ENCODE results near the gene ANO4.
A peak's percentile ranks its signal among the peaks of the same experiment; 100 is the strongest.

ANO4 gene

DNA sequence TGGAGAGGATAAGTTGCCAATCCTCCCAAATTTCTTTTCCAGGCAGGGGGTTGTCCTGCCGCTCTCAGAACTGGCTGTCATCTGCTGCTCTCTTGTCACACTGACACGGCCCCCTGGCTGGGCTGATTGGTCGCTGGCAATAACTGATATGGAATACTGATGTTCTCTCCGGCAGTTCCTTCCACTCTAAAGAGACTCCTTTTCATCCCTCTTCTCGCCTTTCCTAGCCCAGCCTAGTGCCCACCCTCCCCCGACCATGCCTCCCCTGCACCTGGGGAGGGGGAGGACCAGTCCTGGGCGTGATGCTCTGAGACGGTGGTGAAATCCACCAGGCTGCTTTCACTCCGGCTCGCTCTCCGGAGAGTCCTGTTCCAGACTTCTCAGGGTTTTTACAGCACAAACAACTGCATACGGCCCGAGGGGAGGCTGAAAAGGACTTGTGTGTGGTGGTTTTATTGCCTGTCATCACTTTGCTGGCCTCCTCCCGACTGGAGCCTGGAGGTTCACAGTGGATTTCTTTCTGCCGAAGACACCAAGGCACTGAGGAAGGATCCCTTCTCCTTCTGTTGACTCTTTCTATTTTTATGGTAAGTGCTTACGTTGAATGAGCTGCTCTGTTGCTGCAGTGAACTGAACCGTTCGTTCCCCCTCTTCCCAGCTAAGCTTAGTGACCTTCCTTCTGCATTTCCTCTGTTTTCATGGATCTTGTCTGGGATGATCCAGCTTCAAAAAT, at the start of gene ANO4:
TSS of gene ANO4 (plus strand) at position 336 of the 733 bp plus-strand sequence. CDS start 107,010 bp downstream, outside the sequence.
- DNase-seq: peak; percentile 64

DNA sequence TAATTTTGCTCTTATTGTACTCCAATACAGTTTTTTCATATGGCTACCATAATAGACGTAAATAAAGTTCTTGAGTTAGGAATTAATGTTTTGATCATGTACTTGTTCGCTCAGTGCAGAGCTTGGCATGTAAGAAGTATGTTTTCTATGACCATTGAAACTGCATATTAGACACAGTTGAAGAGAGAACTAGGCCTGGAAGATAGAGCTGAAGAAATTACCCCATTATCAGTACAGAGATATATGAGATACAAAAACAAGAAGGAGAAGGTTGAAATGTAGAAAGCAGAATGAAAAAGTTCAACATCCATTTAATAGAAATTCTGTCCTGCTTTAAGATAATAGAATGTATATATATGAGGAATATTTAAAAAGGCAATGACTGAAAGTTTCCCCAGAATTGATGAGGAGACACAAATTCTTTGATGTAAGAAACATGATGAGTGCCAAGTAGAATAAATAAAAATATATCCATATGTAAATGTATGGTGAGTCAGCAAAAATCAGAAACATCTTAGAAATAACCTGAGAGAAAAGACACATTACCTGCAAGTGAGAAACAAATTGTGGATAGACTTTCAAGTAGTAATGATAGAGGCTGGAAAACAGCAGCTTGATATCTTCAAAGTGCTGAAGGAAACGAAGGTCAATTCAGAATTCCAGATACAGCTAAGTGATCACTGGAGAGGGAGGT, 49.1 kb upstream of the ANO4 start:
- DNase-seq: no peak

DNA sequence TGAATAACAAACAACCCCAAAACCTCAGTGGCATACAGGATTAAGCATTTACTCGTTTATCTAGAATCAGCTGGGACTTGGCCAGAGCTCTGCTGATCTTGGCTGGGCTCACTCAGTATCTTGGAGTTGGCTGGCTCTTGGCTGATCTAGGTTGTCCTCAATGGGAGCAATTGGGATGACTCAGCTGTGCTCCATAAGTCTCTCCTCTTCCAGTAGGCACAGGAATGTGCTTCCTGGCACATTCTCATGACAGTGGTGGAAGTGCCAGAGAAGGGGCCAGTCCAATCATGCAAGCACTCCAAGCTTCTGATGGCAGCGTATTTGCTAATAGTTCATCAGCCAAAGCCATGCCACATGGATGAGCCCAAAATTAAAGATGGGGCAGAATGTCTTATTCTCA, 41.7 kb upstream of the ANO4 start:
- DNase-seq: no peak

DNA sequence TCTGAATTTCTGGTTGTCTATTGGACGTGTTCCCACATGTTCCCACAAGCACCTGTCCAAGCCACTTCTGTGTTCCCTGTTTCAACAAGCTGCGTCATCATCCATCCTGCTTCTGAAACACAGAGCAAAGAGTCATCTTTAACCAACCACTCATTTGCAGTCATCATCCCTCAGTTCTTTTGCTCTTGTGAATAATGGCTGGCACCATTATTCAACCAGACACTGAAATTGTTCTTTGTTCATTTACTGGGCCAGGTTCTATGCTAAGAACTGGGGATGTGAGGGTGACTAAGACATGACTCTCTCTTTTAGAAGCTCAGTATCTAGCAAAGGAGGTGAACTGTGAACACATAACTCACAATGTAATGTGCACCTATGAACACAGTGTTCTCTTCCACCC, 40.7 kb upstream of the ANO4 start:
- DNase-seq: no peak

DNA sequence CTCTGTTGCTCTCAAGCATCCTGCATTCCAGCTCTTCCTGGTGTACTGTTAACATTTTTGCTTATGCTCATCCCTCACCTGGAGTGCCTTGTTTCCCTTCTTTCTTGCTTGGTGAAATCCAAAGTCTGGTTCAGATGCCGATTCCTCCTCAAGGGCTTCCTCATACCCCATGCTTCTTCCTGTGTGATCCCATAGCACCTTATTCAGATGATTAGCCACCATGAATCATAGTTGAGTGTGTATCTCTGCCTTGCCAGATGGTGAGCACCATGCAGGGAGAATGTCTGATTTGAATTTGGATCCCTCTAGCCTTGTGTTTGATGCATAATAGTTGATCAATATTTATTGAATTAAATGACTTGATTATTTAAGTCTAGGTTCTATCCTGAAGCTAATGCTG, 39.4 kb upstream of the ANO4 start:
- DNase-seq: no peak

DNA sequence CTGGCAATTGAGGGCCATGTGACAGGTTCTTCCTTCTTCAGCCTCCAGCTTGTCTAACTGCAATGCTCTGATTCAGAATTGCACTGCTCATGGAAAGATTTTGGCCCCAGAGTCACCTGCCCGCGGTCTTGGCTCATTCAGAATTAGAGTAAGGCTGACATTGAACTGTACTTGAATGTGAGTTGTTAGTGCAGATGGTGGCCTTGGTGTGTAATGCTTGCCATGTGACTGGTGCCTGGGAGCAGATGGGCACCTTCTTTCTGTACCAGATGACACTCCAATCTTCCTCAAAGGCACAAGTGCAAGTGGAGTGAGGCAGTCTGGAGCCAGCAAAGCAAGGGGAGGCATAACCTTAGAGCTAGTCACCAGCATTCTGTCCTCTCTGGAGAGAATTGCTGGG, 36.5 kb upstream of the ANO4 start:
- DNase-seq: peak; percentile 3

DNA sequence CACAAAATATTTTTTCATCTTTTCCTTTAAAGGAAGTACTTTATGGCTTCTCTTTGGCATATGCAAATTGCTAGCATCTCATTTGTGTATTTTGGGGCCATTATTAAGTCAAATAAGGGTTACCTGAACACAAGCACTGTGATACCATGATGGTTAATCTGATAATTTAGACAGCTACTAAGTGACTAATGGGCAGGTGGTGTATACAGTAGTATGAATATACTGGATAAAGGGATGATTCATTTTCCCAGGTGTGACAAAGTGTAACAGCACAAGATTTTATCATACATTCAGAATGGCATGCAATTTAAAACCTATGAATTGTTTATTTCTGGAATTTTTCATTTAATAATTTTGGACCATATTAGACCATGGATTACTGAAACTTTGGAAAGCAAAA, 27.2 kb upstream of the ANO4 start:
- DNase-seq: no peak

DNA sequence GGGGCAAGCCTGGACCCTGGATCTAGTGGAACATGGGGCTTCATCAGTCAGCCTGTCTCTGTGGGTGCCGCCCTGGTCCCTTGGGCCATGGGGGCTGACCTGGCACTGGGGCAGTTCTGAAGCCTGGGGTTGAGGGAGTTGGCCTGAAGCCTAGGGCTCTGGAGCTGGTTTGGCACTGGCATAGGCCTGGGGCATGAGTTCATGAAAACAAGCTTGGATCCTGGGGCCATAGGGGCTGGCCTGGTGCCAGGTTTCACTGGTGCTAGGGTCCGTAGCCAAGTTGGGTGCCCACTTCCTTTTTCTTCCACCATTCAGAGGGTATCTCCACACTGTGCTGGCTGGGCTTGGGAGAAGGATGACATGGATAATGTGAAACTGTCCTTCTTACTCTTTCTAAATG, 26.6 kb upstream of the ANO4 start:
- no peak for DNase-seq

DNA sequence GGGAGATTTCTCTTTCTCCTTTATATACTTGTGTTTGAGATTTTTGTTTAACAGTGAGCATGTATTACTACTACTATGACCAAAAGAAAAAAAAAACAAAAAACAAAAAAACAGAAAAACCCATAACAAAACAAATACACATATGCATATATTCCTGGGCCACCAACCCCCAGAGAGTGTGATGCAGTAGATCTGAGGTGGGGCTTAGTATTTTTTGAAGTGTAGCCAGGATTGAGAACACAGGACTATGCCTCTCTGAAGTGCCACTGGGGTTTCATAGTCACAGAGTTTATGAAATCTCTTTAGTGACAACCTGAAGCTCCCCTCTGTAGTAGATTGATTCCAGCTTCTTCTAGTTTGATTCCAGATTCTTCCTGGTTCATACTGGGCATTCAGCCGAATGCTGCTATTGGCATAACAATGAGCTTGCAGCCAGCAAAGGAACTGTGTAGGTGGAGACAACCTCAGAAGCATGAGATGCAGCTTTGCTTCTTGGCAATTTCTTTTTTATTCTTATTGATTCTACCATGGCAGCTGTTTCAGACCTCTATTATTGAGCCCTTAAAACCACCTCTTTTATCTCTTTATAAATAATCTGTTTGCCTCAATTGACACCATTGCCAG, 15.5 kb upstream of the ANO4 start:
- DNase-seq: no peak

DNA sequence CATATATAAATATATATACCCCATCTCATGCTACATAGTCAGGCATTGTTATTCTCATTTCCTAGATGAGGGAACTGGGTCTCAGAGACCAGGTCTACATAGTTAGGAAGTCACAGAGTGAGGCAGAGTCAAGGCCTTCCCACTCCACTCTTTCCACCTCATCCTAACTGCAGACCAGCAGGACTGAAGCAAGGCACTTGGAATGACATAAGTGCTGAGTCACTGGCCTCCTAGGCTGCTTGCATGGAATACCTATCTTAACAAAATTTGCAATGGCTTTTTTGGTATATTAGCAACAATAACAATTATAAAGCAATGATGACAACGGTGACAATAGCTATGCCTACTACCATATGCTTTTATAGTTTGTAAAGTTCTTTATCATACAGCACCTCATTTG, 5.4 kb upstream of the ANO4 start:
- DNase-seq: no peak

DNA sequence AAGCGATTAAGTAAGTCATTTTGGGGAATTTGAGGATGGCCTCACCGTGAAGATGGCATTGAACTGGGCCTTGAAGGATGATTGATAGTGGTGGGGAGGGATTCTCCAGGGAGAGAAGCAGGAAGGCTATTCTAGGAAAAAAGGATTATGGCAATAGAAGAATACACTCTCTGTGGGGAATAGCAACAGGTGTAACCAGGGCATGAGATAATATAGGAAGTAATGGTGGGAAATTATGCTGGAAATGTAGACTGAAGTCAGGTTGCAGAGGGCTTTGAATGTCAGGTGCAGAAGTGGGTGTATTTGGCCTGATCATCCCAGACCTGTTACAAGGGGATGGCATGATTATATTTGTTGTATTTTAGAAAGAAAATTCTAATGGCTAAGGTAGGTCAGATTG, 4.6 kb upstream of the ANO4 start:
- no peak for DNase-seq

DNA sequence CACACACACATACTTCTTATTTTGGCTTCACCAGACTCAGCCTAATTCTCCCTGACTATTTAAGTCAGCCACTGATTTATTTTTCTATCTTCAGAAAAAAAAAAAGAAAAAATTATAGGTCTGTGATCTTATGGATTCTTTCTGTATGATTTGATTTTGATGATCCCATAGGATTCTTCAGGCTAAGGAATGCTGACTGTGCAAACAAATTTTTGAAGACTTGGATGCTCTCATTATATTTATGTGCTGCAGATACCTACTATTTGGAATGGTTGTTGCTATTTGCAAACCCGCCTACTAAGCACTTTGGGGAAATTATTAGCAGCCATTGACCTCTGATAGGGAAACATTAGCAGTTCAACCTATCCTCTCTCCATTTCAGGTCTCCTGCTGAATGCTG, 4.0 kb upstream of the ANO4 start:
- DNase-seq: no peak

DNA sequence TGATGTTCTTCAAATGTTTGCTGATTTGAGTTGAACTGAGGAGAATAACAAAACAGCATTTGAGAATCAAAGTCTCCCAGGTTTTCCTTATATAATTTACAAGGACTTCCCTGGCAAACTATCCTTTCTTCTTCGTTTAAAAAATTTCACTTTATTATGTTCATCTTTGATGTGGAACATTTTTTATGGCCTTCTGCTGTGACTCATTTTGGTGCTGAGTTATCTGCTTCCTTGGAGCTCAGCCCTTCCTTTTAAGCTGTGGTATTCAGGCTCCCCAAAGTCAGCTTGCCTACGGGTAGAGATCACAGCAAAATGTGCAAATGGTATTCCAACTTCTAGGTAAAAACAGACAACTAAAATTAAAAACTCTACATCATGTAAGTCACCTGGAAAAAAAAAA, 1.4 kb upstream of the ANO4 start:
- no peak for DNase-seq

DNA sequence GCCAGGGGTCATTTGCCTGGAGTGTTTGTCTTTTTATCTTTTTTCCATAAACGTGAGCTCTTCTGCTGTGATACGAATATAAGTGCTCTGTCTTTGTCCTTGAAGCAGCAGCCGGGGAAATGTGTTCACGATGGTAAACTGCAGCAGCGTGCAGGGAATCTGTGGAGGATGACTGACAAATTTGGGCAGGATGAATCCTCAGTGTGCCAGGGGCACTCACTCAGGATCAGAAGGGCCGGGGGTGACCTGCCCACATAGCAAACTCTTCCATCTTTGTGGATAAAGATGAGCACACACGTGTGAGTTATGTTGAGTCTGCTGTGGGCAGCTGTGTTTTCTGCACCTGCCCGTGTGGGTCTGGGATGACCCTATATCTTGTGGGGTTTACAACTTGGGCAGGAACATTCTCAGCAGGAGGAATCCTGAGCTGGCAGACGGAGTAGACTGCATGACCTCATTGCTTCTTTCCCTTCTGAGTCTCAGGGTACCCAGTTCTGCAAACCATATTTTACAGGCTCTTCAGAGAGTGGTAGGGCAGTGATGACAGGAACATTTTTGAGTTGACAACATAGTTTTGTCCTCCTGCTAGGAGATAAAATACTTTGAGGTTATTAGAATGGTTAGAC, 711 bp downstream of the ANO4 start:
- no peak for DNase-seq

DNA sequence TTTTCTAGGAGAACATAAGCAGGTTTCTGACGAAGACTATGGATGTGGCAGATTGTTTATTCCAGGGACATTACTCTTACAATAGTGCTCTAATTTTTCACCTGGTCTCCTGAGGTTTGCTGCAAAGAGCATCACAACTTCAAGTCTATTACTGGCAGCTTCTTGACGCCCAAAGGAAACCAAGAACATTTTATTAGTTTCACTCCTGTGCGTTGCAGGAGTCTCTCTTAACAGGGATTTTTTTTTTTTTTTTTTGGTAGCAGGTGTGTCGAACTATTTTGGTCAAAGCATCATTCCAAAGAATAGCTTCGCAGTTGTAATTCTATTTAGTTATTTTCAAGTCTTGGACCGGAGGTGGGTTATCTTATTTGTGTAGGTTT, 1.2 kb downstream of the ANO4 start:
- no peak for DNase-seq

DNA sequence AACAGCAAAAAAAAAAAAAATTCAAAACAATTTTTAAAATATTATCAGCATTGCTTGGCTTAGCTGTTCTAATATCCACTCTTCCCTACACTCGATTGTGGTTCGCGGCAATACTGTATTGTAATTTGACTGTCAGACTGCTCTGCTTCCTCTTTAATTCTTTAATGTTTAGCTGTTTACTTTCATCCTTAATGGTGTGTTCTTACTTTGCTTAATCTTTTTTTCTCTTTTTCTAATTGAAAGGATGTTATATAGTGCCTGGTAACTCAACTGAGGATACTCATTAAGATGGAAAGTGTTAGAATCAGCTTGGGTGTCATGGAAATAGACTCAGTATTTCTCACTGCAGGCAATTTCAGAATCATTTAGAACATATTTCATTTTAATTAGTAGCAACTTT, 2.0 kb downstream of the ANO4 start:
- no peak for DNase-seq

DNA sequence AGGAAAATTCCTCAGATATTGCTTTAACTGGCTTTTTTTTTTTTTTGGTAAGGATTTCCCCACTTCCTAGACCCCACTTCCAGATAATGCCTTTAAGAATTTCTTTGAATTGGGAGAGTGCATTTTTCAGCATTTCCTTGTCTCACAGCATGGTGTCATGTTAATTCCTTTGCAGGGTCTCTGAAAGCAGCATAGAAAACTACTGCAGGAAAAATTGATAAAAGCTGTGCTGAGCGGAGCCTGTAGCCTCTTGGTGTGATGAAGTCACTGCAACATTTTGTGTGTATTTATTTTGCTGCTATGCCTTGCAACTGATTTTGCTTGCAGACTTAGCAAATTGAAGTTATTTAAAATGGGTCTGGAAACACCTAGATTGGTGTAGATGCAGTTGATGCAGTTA, 2.7 kb downstream of the ANO4 start:
- peak; percentile 17 for DNase-seq

DNA sequence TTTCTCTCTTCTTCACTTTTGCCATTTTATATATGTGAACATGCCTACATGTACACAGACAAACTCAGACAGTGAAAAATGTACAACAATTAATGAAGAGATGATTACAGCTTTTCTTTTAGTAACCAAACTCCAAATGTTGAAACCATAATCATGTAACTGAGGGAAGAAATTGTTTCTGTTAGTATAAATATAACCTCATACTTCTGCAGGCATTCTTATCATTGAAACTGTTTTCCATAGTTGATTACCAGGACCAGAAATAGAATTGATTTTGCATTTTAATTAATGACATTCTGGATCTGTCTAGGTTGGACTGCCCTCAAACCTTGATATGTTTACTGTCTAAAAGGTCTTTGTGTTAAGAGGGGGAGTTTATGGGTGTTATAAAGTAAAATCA, 3.2 kb downstream of the ANO4 start:
- no peak for DNase-seq

DNA sequence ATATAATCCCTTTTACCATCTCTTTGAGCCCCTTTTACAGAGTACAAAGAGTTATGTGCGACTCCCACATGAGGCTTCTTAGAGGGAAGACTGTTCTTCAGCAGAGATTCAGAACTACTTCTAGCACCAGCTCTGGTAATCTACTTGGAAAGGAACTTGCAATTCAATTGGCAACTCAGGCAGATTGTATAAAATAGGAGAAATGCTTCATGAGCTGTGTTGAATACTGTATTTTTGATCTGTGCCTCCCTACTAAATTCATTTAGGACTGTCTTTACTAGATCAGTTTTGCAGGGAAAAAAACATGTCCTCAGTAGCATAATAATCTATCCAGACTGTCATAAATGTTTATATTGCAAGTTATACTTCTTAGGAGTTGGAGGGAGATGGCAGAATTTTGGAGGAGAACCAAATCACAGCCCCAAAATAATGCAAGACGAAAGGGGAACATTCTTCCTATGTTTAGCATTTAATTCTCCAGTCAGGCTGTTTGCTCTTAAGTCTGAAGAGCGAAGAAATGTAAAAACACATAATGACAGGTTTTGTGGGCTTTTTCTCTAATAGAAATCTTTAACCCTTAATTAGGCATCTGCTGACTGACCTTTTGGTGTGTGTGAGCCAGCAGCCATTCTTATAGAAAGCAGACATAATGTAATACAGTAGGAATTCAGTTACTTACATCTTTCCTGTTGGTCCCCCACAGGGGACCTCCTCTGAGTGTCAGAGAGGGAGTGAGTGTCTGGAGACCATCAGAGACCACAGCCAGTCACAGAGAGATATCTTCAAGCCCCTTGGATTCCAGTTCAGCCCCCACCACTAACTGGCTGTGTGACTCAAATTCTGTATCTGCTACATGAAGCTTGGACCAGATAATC, 3.9 kb downstream of the ANO4 start:
- DNase-seq: no peak

DNA sequence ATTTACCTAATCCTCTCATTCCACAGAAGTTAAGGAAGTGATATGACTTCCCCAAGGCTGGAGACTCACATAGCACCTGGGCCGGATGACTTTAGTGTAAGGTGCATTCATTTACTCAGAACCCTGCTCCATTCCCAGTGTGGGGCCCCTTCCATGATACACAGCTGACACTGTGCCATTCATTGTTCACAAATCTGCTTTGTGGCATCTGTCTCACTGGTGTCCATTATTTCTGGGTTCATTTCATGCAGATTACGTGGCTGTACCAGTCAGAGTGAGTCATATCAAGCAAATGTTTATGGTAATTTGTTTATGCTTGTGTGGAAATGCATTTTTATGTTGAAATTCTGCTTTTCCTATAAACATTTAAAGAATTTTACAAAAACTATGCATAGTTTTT, 5.2 kb downstream of the ANO4 start:
- no peak for DNase-seq

DNA sequence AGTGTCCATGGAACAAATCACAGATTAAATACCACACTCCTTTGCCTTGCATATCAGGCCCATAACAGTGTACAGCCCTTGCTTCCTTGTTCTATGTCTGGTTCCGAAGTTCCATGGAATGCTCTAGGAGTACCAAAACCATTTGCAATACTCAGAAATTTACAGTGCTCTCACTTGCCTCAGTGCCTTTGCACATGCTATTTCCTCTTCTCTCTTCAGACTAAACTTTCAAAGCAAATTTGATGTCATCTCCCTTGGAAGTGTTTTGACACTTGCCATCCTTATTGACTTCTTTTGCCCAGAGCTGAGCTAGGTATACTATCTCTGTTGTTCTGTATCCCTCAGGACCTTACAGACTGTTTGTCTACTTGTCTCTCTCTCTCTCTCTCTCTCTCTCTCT, 6.1 kb downstream of the ANO4 start:
- DNase-seq: no peak

DNA sequence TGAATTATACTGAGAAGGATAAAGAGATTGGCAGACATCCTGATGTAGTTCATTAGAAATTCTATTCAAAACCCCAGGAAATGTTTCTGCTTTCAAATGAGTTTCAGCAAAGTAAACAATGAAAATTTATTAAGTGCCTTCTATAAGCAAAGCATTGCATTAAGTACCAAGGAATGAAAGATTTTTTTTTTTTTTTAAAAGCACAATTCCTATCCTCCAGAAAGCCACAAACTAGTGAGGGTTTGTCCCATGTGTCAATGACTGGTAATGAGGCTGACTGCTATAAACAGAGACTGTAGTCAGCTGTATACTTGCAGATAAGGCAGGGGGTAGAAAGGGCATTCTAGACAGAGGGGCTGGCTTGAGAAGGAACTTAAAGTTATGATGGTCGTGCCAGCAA, 6.7 kb downstream of the ANO4 start:
- no peak for DNase-seq

DNA sequence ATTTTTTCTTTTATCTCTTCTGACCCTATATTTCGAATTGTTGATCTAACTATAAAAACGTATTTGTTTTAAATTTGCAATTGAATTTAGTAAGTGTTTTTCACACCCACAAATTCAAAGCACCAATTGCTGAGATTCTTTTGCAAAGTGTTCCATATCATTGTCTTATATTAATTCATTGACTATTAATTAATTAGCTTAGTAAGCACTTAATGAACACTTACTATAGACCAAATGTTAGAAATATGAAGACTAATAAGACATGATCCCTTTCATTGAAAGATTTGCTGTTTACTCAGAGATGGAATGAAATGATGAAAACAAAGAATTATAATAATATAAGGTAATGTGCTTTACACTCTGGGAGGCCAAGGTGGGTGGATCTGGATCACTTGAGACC, 14.2 kb downstream of the ANO4 start:
- DNase-seq: no peak

Data from eye (tissue), 1 donor.